T-helper 1 cell treated with Interleukin-12 subunit alpha and Interleukin-12 subunit beta and Interleukin-4 antibody, amounts not matched to agents 30 μg/mL and 1 μg/mL, for 36 hours (primary cell): Measurements from ENCODE around the gene PIK3C2G.

Experiments
- H3K27ac Mint-ChIP-seq: one replicate; pipeline ENCODE4 v1.8.0; 2021; ENCODE audit warnings: mild to moderate bottlenecking, mixed read lengths
- H3K27me3 Mint-ChIP-seq: one replicate; pipeline ENCODE4 v1.8.0; 2021; ENCODE audit warnings: low read depth, mixed read lengths
- H3K36me3 Mint-ChIP-seq: one replicate; pipeline ENCODE4 v1.8.0; 2021; ENCODE audit warnings: low read depth, mixed read lengths
- H3K4me1 Mint-ChIP-seq: one replicate; pipeline ENCODE4 v1.8.0; 2021; ENCODE audit warnings: low read depth, mixed read lengths
- H3K4me3 Mint-ChIP-seq: one replicate; pipeline ENCODE4 v1.8.0; 2021; ENCODE audit warnings: mild to moderate bottlenecking, moderate library complexity, mixed read lengths
- H3K9me3 Mint-ChIP-seq: one replicate; pipeline ENCODE4 v1.8.0; 2021; ENCODE audit warnings: mixed read lengths

Gene PIK3C2G

DNA sequence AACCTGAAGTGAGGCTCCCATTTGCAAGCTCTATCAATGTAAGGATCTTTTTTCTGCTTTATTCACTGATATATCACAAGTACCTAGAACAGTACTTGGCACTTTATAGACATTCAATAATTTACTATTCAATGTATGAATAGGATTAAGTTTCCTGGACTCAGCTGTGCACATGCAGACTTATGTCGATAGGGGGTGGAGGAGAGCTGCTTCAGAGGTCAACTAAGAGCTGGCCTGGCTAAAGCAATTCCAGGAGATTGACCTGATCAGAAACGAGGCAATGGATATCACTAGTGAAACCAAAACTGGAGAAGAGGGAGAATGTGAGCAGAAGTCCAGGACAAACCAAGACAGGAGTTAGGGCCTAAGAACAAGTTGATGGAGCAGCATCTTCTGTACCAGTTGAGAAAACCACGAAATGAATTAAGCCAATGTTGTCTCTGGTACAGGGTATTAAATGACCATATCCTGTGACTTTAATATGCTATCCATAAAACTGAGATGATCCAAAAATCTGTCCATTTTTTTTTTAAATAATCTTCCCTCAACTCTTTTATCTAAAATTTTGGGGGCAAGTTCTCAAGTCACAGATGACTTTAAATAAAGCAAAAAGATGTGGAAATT lies 169.2 kb downstream of the PIK3C2G start:
- Mint-ChIP-seq H3K4me3 (no peak overlapping the region), H3K9me3 (no peaks in the 10 kb centered on the region), H3K27me3 (no peaks in the 10 kb centered on the region), H3K27ac (no peak overlapping the region), H3K4me1 (no peaks in the 10 kb centered on the region), H3K36me3 (no peaks in the 10 kb centered on the region)

DNA sequence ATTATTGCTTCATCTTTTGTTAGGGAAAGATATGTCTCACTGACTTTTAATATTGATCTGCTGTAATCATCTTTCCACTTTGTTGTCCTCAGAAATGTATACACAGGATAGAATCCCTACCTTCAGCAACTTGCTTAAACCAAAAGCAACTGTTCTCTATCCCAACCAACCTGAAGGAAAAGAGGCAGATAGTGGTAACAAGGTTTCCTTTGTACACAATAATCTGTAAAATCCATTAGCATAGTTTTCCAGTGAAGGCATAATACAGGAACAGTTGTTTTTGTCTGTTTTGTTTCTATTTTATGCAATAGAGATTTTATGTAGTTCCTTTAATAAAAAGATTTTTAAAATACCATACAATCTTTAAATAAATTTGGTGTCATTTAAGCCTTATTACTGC lies 170.5 kb downstream of the PIK3C2G start:
- Mint-ChIP-seq H3K4me1 (no peaks in the 10 kb centered on the region), H3K36me3 (no peaks in the 10 kb centered on the region), H3K4me3 (no peak overlapping the region), H3K9me3 (no peaks in the 10 kb centered on the region), H3K27ac (no peak overlapping the region), H3K27me3 (no peaks in the 10 kb centered on the region)

DNA sequence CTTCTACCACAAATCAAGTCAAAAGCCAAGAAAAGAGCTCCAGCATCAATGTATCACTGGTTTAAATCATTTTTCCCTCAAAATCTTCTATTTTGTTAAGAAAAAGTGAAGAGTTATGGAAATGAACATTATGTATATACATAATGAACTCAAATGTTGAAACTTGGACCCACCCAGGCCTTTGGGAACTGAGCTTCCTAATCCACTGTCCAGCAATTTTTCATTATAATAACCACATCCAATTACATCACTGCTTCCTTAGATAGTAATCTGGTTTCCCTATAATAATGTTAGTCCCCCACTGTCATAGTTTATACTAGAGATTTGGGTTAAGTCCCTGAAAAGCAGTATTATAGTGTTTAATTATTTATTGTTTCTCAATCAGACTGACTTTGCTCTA lies 170.9 kb downstream of the PIK3C2G start:
- Mint-ChIP-seq H3K27ac (no peak overlapping the region), H3K9me3 (no peaks in the 10 kb centered on the region), H3K4me3 (no peak overlapping the region), H3K36me3 (no peaks in the 10 kb centered on the region), H3K27me3 (no peaks in the 10 kb centered on the region), H3K4me1 (no peaks in the 10 kb centered on the region)

DNA sequence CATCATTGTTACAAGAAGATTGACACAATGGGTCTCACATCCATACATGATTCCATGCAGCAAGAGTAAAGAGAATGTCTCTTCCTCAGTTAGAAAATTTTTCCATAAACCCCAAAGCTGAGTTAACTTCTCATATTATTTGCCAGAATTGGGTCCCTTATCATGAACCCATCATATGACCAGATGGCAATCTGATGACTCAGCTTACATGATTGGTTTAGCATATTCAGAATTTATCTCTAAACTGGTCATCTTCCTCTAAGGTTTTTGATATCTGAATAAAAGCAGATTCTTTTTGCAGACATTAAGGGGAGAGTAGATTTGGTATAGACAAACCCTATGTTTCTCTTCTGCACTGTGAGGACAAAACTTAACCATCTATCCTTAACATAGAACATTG lies 174.9 kb downstream of the PIK3C2G start:
- Mint-ChIP-seq H3K27me3 (no peaks in the 10 kb centered on the region), H3K4me1 (no peaks in the 10 kb centered on the region), H3K4me3 (no peak overlapping the region), H3K9me3 (no peaks in the 10 kb centered on the region), H3K36me3 (no peaks in the 10 kb centered on the region), H3K27ac (no peak overlapping the region)

DNA sequence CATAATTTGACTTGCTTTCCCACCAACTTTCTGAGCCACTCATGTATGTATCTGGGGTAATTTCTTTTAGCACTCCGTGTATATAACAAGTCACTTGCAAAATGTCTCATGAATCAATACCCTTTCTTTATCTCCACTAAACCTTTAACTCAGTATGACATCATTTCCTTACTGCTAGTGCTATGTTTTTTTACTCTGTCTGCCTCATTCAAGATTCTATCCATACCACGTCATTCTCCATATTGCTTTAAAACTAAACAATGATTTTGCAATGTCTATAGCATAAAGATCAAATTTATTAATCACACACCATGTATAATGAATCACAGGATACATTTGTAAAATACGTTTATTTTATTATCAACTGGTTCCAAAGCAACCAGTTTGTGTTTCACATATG lies 178.2 kb downstream of the PIK3C2G start:
- H3K9me3 Mint-ChIP-seq, result no peaks in the 10 kb centered on the region
- no peaks in the 10 kb centered on the region for H3K27me3 Mint-ChIP-seq
- no peaks in the 10 kb centered on the region for H3K4me1 Mint-ChIP-seq
- H3K4me3 Mint-ChIP-seq, result no peak overlapping the region
- H3K27ac Mint-ChIP-seq, result no peak overlapping the region
- H3K36me3 Mint-ChIP-seq, result no peaks in the 10 kb centered on the region

DNA sequence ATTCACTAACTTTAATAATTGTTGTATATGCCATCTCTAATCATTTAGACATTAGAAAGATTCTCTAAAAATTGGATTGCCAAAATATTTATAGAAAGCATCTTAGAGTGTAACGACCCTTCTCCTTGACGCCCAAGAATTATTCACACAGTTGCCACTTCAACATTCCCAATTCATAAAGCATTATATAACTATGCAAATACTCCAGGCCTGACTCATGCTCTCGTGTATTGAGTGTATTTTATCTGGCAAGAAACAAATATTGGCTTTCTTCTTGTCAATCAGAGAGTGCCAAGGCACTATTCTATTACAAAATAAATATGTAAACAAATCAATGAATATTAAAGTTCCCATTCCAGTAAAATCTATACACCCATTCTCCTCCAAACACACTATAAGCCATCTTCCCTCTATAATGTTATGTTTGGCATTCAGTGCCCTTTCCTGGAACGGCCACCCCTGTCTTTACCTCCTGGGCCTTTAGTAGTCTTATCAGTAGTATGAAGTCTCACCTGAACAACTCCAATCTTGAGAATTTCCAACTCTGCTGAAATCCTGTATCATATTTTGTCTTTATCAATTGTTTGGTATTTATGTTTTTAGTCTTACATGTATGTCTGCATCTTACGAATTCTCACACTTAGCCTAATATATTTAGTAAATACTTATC lies 182.6 kb downstream of the PIK3C2G start:
- no peaks in the 10 kb centered on the region for H3K27me3 Mint-ChIP-seq
- no peaks in the 10 kb centered on the region for H3K9me3 Mint-ChIP-seq
- no peak overlapping the region for H3K27ac Mint-ChIP-seq
- H3K36me3 Mint-ChIP-seq, result no peaks in the 10 kb centered on the region
- no peak overlapping the region for H3K4me3 Mint-ChIP-seq
- no peaks in the 10 kb centered on the region for H3K4me1 Mint-ChIP-seq

DNA sequence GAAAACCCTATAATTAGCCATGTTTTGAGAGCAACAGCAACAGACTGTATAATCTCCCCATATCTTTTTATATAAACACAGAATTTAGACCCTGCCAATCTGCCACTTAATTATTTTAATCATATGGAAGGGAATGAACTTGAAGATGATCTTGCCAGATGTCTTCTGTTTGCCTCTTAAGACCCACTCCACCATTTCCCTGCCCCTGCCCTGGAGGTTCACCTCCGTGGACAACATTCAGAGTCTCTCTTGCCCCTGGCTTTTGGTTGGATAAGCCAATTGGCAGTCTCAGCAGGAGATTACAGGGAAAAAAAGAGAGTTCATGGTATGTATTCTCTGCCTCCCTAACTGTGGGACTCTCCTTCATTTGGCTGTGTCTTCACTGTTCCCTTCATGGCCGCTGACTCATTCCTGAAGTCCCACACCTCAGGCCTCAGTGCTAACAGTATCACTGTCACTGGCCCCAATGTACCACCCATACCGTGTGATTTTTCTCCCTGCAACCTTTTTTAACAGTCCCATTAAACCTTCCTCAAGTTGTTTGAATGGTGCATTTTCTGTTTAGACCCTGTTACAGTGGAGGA lies 184.8 kb downstream of the PIK3C2G start:
- H3K27me3 Mint-ChIP-seq, result no peaks in the 10 kb centered on the region
- peaks cover 7% of the 10 kb centered on the region for H3K9me3 Mint-ChIP-seq
- H3K4me3 Mint-ChIP-seq, result no peak overlapping the region
- no peaks in the 10 kb centered on the region for H3K4me1 Mint-ChIP-seq
- H3K36me3 Mint-ChIP-seq, result no peaks in the 10 kb centered on the region
- no peak overlapping the region for H3K27ac Mint-ChIP-seq

DNA sequence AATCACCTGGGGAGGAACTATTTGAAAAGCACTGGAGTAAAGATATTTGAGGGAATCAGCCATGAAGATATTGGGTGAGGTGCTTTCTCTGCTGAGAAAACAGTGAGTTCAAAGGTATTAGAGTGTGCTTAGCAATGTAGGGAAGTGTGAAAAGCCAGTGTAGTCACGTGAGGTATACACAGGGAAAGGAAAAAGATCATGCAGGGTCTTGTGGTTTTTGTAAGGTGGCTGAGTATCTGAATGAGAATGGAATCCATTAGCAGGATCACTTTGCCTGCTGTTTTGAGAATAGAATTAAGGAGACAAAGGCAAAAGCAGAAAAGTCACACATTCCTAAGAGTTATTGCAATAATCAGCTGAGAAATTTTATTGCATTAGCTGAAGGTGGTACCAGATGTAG lies 193.0 kb downstream of the PIK3C2G start:
- H3K4me3 Mint-ChIP-seq, result no peak overlapping the region
- H3K27me3 Mint-ChIP-seq, result no peaks in the 10 kb centered on the region
- H3K27ac Mint-ChIP-seq, result no peak overlapping the region
- H3K4me1 Mint-ChIP-seq, result no peaks in the 10 kb centered on the region
- H3K36me3 Mint-ChIP-seq, result no peaks in the 10 kb centered on the region
- peaks cover 5% of the 10 kb centered on the region for H3K9me3 Mint-ChIP-seq

DNA sequence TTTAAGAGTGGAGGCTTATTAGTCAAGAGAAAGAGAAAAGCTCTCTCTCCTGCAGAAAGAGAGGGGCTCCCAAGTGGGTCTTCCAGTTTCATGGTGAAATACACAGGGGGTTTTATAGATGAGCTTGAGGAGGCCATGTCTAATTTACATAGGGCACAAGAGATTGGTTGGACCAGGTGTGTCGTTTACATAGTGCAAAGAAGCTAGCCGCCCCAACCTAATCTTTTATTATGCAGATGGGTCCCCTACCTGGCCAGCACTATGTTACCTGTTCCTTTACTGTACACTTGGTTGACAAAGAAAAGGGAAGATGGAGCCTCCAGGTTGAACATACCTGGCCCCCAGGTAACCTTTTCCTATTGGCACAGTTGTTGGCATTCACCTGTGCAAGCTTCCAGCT lies 195.0 kb downstream of the PIK3C2G start:
- H3K36me3 Mint-ChIP-seq, result no peaks in the 10 kb centered on the region
- no peaks in the 10 kb centered on the region for H3K4me1 Mint-ChIP-seq
- no peak overlapping the region for H3K4me3 Mint-ChIP-seq
- no peaks in the 10 kb centered on the region for H3K9me3 Mint-ChIP-seq
- no peak overlapping the region for H3K27ac Mint-ChIP-seq
- no peaks in the 10 kb centered on the region for H3K27me3 Mint-ChIP-seq

DNA sequence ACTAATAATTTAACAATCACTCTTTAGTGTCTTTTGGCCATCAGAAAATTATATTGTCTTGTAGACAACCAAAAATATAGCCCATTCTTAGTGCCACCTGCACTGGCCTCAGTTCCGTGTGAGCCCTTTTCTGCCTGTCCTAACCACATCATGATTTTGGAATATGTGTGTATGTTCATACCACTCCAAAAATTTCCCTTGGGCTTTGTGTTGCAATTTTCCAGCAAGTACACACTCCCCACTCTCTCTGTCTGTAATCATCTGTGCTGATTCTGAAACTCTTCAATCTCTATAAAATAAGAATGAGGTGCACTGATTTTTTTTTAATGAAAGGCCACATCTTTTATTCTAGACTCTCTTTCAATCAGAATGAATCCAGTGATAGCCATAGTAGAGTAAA lies 196.0 kb downstream of the PIK3C2G start:
- H3K4me1 Mint-ChIP-seq, result no peaks in the 10 kb centered on the region
- H3K27me3 Mint-ChIP-seq, result no peaks in the 10 kb centered on the region
- no peak overlapping the region for H3K4me3 Mint-ChIP-seq
- H3K27ac Mint-ChIP-seq, result no peak overlapping the region
- H3K36me3 Mint-ChIP-seq, result no peaks in the 10 kb centered on the region
- no peaks in the 10 kb centered on the region for H3K9me3 Mint-ChIP-seq

DNA sequence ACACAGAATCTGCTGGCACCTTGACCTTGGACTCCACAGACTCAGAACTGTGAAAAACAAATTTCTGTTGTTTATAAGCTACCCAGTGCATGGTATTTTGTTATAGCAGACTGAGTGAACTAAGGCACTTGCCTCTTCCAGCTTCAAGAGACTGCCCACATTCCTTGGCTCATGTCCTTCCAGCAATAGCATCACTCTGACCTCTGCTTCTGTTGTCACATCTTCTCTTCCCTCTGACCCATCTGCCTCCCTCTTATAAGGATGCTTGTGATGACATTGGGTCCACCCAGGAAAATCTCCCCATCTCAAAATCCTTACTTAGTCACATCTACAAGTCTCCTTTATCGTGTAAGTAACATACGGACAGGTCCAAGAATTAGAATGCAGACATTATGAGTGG lies 200.4 kb downstream of the PIK3C2G start:
- no peak overlapping the region for H3K27ac Mint-ChIP-seq
- H3K27me3 Mint-ChIP-seq, result no peaks in the 10 kb centered on the region
- no peaks in the 10 kb centered on the region for H3K4me1 Mint-ChIP-seq
- no peaks in the 10 kb centered on the region for H3K9me3 Mint-ChIP-seq
- H3K36me3 Mint-ChIP-seq, result no peaks in the 10 kb centered on the region
- H3K4me3 Mint-ChIP-seq, result no peak overlapping the region

DNA sequence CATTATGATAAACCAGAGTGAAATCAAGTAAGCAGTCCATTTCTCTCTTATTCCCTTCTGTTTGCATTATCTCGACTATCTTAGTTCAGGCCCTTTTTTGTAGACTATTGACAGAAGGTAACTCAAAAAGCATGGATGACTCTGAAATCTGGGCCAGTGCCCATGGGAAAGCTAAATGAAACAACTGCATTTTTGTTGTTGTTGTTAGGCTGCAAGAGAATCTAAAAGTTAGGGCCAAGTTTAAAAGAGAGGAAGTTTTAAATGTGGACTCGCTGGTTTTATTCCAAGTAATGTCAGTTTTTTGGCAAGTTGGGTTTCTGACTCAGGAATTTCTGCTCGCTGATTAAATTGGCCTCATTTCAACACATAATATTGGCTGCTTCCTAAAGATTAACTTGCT lies 201.1 kb downstream of the PIK3C2G start:
- Mint-ChIP-seq H3K4me3 (no peak overlapping the region), H3K27ac (no peak overlapping the region), H3K27me3 (no peaks in the 10 kb centered on the region), H3K9me3 (no peaks in the 10 kb centered on the region), H3K4me1 (peaks cover 4% of the 10 kb centered on the region), H3K36me3 (no peaks in the 10 kb centered on the region)

DNA sequence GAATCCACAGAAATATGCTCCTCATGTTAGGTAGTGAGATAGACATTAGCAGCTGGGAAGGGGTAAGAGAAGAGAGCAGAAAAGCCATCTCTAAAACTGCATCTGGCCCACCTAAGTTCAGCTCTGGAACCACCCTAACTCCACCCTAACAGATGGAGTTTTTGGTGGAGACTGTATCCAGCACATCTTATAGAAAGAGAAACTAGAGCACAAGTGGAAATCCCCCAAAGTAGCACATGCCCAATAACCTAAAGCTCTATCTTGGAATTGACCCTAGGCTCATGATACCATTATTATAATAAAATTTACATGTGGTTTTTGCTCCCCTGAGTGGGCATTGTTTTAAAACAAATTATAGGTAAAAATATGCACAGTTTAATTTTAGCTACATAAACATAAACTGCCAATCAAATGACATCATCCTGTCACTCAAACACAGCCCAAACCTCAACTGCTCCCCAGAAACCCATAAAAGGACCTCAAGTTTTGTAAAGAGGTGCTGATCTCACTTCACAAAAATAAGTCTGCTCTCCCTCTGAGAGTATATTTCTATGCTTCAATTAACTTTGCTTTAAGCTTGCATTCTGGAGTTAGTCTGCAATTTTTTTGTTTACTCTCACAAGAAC lies 206.4 kb downstream of the PIK3C2G start:
- Mint-ChIP-seq H3K27ac (peak overlapping the region; percentile 45), H3K36me3 (no peaks in the 10 kb centered on the region), H3K9me3 (peaks cover 4% of the 10 kb centered on the region), H3K4me1 (peaks cover 11% of the 10 kb centered on the region), H3K27me3 (no peaks in the 10 kb centered on the region), H3K4me3 (no peak overlapping the region)

DNA sequence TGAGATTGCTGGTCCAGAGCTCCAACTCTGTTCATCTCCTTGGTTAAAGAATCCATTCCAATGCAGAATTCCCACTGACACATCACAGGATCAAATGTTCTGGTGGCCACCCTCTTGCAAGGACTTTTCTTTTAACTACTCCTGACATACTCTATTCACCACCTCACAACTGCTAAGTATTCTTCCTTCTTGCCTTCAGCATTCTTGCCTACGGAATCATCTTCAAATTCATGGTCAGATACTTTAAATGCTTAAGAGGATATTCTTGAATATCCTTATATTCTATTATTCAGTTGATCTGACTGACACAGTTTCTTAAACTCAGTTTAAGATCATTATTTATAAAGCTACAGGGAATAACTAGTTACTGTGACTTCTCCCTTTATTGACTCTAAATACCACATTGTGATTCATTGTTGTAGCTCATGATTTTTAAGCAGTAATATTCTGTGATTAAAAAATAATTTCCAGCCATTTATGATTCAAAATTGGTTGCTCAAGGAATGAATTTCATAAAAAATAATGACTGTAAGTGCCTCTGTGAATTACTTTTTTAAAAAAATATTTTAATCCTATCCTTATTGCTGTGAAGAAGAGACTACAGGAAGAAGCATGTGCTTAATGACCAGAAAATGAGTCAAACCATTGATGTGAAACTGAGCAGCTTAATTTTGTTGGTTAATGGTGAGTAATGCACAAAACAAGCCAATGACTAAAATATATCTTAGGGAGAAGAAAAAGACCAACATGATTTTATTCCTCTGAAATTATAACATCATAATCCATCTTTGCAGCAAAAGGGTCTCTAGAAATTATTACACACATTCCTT lies 207.1 kb downstream of the PIK3C2G start:
- Mint-ChIP-seq H3K27me3 (no peaks in the 10 kb centered on the region), H3K27ac (no peak overlapping the region), H3K9me3 (peaks cover 4% of the 10 kb centered on the region), H3K36me3 (no peaks in the 10 kb centered on the region), H3K4me3 (no peak overlapping the region), H3K4me1 (peaks cover 11% of the 10 kb centered on the region)
